Measurements from ENCODE around the gene DDOST.

- TF ChIP-seq USF1 (IDR thresholded peaks at IDR 0.05; ENCODE audit: borderline replicate concordance, low read depth) (no peak), RCOR1 (IDR thresholded peaks at IDR 0.05; ENCODE audit: low read length) (no peak), CTCF (IDR thresholded peaks at IDR 0.05) (no peak), USF2 (IDR thresholded peaks at IDR 0.05; ENCODE audit: borderline replicate concordance, low read depth, low read length) (no peak), RAD21 (IDR thresholded peaks at IDR 0.05; ENCODE audit: low read length) (no peak), ZBTB33 (IDR thresholded peaks at IDR 0.05; ENCODE audit: borderline replicate concordance, low read depth) (no peak)
Measured at GRCh38 chr1:20670936-20671335, 9.8 kb upstream of the DDOST start.

Measured in SK-N-SH (cell line).